ENCODE results near the gene BMAL1. TPM values are rescaled to one million over a fixed set of nuclear protein-coding genes. Genes with fewer than 3 reads are reported as not detected.

BMAL1 gene
- total and polyA plus RNA-seq, 2 of the 8 experiments (the other 6 are each of a cell fraction or from before 2014, with no cell fraction given) = 6.8 to 6.9 TPM

DNA sequence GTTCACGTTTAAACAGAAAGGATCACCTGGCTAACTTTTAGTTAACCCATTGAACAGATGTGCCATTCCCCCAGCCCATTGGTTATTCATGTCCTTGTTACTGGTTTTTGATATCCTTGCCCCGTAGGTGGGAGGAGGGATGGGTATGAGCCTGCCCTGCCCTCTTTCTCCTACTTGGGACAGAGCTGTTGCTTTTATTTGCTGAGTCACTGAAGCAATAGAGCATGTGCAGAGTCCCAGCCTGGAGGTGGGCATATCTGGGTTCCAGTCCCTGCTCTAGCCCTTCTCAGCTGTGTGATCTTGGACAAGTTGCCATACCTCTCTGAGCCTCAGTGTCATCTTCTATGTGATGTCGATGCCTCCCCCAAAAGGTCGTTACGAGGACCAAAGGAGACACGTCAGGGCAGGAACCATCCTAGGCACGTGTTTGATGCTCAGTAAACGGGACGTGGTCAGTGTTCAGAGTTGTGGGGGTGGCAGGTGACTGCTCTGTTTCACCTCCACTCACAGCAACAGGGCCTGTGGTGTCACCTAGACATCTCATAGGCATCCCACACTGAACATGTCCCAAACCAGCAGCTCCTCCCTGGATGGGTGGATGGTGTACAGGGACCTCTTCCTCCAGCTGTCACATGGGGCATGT lies 61.0 kb downstream of the BMAL1 start (continued):
- TF ChIP-seq RXRA (IDR thresholded peaks at IDR 0.05; ENCODE audit: insufficient read depth, low read depth, low read length) (no peak), PHF8 (conservative IDR thresholded peaks at IDR 0.05; ENCODE audit: low read depth, low read length) (no peak), KDM1A (IDR thresholded peaks at IDR 0.05; ENCODE audit: borderline replicate concordance, low read length) (peak; percentile 61; the same call in 1 of the 2 replicates), EP300 (IDR thresholded peaks at IDR 0.05; ENCODE audit: borderline replicate concordance in 1 of 2, low read depth in 2 of 2, low read length in 2 of 2) (no peak), SP1 (IDR thresholded peaks at IDR 0.05; ENCODE audit: low read depth, low read length) (no peak), BCL11A (IDR thresholded peaks at IDR 0.05; ENCODE audit: low read depth in 2 of 2, low read length in 2 of 2) (no peak), CEBPB (IDR thresholded peaks at IDR 0.05; ENCODE audit: low read depth, low read length) (no peak), HDAC2 (IDR thresholded peaks at IDR 0.05; ENCODE audit: borderline replicate concordance in 1 of 2, low read depth in 2 of 2, low read length in 2 of 2) (no peak), POLR2A (IDR thresholded peaks at IDR 0.05; ENCODE audit: control extremely low read depth in 1 of 2, low read depth in 2 of 2, low read length in 2 of 2) (no peak)
- TF ChIP-seq, protein P1, sequence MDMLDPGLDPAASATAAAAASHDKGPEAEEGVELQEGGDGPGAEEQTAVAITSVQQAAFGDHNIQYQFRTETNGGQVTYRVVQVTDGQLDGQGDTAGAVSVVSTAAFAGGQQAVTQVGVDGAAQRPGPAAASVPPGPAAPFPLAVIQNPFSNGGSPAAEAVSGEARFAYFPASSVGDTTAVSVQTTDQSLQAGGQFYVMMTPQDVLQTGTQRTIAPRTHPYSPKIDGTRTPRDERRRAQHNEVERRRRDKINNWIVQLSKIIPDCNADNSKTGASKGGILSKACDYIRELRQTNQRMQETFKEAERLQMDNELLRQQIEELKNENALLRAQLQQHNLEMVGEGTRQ (IDR thresholded peaks at IDR 0.05; ENCODE audit: low read length) = no peak

Measured in H1 (cell line).